Stimulated activated CD8-positive, alpha-beta memory T cell treated with anti-CD3 and anti-CD28 coated beads, Interleukin-4, amount 100 ng/mL, for 4 hours (primary cell): ENCODE measurements around the gene POLR3C.
"Not testable (repeated sequence)": the region's sequence is repeated elsewhere in the genome, so short reads cannot be mapped to it uniquely, and the experiment has no call there.

Experiments used
- DNase-seq, 2 donors: peaks; one replicate each; pipeline ENCODE4 v3.0.0-alpha.2; 2020; ENCODE audit warnings: low read depth in 2 of 2, low spot score in 1 of 2

POLR3C gene

DNA sequence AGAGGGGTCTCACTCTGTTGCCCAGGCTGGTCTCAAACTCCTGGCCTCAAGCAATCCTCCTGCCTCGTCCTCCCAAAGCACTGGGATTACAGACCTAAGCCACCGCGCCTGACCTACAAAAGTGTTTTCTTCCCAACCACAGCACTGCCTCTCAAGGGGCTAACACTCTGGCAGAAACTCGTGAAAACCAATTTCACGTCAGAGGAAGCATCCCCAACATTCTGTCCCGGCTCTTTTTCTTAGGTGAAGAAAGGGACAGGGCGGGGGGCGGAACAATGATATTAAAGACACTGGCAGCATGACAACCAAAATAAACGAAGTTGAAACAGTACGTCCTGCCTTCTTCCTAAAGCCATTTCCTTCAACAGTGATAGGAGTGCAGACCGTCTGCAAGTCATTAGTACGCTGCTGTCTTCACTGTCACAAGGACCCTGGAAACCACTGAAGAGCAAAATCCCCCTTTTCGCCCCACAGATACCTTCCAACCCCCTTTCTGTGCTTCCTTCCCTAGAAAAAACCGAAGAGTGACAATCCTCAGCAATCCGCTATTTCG, 1.1 kb upstream of the POLR3C start:
- DNase-seq, result not testable (repeated sequence)

DNA sequence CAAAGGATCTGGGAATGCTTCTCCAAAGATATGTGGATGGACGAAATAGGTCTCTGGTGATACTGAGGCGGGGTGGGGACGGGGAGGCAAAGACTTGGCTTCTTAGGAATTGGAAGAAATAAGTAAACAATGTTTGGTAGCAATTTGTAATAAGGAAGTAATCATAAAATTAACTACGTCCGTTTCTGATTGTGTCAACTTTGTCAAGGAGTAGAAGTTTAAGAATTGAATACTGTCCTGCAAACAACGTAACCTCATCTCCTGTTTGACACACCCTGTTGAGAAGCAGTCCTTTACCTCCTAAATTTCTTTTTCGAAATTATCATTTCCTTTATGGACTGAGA, 471 bp downstream of the POLR3C start:
- no peak for DNase-seq

DNA sequence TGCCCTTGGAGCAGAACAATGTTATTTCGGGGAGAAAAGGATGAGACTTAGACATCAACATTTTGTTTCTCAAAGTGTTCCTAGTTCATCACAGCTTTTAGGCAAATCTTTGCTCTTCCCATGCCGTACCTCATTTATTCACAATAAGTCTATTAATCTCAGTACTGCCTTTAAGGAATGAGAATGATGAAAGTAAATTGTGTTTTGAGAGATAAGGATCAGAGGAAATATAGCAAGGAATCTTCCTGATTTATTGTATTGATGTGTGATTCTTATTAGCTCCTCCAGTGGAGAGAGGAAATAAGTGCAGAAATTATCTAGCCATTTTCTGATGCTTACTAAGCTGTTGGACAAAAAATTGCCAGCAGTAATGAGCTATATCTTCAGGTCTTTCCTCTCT, 2.0 kb downstream of the POLR3C start:
- no peak for DNase-seq

DNA sequence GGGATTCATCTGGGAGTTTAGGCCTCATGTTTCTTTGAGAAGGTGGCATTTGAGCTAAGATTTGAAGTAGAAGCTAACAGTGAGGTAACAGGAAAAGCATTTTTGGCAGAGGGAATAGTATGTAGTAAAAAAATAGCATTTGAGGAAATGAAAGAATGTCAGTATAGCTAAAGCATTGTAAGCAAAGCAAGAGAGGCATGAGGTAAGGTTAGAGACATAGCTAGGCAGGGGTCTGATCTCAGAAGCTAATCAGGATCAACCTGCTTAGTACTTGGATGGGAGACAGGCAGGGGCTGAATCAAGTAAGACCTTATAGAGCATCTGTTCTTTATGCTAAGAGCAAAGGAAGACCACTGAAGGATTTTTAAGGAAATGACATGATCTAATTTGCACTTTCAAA, 4.0 kb downstream of the POLR3C start:
- no peak for DNase-seq

DNA sequence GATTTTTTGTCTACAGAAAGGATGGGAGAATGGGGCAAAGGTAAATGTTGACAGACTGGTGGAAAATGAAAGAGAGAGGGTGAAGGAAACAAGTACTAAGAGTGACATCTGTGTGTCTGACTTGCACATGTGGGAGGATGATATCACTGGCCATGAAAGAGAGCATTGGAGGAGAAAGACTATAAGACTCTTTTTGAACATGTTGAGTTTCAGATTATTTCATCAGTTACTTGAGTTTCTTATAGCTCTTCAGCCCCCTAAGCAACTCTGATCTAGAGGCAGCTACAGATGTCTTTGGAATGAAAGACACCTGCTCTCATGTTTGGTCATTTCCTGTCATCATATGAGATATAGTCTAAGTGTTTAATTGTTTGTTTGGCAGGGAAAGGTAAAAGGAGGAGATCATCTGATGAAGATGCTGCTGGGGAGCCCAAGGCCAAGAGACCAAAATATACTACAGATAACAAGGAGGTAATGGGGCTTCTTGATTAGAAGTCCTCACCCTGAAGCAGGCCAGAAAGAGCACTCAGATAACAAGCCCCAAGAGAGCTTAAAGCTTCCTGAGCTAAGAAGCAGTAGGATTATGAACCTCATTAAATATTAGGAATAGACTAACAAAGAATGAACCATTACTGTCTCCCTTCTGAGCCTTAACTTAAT, 4.5 kb downstream of the POLR3C start:
- DNase-seq, result no peak

DNA sequence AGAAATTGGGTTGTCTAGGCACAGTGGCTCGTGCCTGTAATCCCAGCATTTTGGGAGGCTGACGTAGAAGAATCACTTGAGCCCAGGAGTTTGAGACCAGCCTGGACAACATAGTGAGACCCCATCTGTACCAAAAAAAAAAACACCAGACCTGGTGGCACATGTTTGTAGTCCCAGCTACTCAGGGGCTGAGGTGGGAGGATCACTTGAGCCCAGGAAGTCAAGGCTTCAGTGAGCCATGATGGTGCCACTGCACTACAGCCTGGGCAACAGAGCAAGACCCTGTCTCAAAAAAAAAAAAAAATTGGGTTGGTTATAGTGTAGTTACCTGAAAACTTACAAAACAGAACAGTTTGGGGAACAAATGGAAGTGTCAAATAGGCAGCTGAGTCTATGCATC, 6.8 kb downstream of the POLR3C start:
- DNase-seq, result not testable (repeated sequence)

DNA sequence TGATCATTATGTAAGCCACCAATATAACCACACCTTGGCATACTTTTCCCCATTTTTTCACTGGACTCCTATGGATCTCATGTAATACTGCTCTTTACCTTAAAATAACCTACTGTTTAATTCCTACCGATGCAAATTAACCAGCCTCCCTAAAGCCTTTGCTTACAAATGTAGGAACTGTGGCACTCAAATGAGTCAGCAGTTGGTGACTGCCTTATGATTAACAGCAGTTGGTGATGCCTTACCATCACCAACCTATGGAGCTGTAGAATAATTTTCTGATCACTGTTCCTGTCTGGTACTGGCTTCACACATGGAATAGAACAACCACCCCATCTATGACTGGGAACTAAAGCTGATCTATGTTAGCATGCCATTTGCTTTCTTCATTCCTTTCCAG, 13.7 kb downstream of the POLR3C start:
- DNase-seq, result no peak

DNA sequence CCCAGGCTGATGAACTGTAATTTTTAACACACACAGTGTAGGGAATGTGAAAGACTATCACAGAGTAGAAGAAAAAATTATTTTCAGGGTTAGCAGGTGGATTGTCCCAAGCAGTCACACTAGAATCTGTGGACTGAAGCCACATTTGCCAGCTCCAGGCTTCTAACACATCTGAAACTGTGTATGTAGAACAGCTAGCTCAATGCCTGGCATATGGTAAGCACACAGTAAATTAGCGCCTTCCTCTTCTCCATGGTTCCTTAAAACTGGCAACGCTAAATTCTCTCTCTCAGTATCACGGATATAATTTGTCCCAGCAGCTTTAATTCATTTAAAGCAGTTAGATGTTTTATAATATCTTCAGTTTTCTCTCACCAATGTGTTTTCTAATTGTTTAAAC, 19.0 kb downstream of the POLR3C start:
- DNase-seq, result no peak

DNA sequence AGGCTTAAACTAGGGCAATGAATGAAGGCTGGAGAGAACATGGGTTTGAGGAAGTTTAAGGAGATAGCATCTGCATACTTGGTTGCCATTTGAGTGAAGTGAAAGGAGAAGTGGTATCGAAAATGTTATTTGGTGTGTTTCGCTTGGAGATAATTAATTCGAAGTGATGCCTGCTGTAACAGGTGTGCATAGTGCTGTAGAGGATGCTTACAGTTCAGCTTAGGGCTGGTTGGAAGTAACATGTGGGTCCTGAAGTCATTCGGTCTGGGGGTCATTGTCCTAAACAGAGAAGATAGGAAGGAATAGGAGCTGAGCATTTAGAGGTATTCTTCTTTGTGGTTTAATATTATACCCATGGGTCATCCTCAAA, 21.1 kb downstream of the POLR3C start:
- DNase-seq, result no peak

DNA sequence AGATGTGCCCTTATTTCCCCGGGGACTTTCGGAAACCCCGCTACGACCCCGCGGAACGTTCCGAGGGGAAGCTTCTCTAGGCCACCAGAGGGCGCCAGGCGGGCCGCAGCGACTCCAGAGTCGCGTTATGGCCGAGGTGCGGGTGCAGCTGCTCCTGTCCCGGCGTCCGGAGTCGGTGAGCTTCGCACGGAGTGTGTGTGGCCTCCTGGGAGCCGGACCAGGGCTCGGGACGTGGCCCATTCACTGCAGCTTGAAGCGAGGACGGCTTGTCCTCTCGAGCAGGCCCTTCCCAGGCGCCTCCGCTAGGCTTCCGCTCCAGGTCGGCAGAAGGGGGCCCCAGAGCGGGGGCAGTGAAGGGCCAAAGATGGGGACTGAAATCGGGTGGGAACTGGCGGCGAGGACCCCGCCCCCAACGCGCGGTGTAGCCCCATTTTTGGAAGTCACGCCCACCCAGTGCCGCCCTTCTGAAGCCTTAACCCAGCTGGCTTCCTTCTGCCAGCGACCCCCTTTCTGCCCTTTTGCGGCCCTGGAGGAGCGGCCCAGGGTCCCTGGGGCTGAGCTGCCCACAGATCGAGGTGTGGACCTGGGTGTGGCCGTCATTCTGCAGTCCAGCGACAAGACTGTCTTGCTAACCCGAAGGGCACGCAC, 21.6 kb downstream of the POLR3C start, which contains the start of gene NUDT17:
NUDT17 (plus strand) TSS at position 117 of the 648 bp plus-strand sequence; CDS start at position 128, 11 bp downstream.
- peak; percentile 53 to 58 for DNase-seq

DNA sequence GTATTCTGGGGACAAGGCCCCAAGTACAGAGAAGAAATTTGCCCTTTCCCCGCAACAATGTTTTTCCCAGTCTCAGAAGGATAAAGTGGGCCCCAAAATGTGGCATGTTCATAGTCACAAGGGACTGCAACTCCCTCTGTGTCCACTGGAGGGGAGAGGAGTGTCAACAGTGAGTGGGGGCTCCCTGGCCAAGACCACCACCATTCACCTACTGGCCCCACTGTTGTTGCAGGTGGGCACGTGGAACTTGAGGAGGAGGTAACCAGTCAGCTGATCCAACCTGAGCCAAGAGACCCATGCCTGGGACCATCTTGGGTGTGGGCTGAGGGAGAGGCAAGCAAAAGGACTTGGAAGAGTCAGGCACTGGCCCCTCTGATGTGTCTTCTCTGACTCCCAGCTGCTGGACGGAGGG, 22.2 kb downstream of the POLR3C start:
- DNase-seq, result no peak

DNA sequence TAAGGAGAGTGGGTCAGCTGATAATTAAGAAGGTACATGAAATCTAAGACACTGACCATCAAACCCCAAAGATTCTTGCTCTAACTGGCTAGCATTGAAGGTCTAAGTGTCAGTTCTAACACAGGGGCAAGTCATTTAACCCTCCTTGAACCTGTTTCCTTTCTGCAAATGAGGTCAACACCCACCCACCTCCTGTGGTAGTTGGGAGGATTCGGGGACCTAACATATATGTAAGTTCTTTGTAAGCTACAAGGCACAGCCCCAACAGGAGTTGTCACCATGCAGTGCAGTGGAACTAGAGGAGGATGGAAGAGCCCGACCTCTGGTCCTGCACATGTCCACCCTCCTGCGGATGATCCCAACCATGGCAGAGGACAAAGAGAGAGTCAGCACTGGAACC, 23.8 kb downstream of the POLR3C start:
- DNase-seq, result no peak

DNA sequence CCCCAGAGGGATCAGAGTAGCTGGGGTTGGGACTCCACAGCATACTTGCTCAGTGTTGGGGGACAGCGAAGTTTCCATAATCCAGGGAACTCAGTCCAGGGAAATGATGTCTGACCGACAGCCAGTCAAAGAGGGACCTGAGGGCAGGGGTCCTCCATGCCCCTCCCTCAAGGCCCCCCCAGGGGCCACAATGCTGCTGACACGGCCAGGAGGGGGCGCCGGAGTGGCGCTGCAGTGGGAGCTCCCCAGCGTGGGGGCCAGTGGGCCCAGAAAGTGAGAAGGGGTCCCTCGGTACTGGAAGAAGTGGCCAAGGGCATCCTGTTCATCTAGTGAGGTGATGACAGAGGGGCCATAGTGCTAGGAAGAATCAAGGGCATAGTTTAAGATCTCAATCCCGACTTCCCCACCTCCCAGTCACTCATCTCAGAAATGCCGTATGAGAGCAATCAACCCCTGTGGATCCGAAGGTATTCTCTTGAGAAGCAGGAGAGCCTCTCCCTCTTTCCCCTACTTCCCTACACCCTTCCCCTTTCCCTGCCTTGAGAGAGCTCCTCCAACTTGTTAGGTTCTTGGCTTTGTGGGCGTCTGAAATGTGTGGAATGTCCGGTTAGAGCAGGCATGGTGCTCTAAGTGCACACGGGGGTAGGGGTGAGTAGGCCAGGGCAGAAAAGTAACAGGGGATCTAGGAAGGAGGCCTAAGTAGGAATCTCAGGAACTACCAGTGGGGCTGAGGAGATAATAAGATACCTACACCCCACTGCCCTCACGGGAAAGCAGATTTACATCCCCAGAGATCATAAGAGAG, 25.6 kb downstream of the POLR3C start:
- DNase-seq, result no peak

DNA sequence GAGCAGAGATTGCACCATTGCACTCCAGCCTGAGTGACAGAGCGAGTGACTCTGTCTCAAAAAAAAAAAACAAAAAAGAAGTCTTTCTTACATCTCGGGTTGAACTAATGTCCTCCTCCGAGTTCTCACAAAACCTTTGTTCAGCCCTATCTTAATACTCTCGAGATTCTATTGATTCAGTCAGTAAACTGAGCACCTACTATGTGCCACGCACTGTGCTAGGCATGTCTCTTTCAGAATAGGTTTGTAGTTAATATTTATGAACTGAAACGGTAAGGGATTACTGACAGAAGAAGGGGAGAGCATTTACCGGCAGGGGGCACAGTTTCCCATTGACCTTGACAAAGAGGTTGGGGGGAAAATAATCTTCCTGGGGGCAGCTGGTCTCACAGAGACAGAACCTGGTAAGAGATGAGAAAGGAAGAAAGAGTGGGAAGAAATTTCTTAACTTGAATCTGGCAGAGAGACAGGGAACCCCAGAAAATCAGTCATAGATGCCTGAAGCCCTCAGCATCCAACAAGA, 31.5 kb downstream of the POLR3C start:
- no peak for DNase-seq

DNA sequence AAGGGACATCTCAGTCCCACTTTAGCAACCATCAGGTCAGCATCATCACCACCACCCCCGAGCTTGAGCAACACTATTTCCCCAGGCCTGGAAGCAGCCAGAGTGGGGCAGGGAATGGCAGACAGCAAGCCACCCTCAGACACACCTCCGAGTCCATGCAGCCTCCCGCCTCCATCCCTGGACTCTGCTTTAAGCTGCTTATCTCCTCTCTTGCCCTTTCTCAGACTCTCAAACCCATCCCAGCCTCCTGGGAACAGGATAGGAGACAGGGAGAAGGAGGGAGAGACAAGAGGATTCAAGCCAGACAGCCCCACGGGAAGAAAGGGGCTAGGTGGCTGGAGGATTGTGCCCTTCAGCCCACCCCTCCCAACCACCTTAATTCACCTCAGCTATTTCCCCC, 33.2 kb downstream of the POLR3C start:
- DNase-seq, result no peak

DNA sequence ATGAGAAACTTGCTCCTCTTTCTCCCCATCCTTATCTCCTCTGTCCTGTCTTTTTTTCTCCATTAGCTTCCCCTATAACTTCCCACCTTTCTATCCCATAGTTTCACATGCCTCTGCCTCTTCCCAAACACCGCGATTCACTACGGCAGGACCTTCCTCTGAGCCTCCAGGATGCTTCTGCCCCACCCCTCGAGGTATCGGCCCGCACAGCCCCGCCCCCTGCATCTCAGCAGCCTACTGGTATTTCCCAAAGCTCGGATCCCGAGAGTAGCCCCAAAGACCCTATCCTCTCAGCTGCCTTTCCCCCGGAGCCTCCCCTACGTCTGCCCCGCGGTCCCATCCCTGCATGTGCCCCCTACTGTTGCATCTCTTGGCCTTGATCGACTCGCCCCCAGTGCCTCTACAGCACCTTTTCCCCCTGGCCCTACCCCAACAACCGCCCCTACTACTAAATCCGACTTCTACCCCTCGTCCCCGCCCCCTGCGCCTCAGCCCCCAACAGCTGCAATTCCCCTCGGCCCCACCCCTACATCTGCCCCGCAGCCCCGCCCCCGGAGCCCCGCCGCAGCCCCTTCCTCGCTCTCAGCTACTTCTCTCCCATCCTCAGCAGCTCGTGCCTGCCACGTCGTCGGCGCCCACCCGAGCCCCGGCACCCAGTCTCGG, 34.4 kb downstream of the POLR3C start:
- peak in 1 of 2 donors; percentile 43 for DNase-seq

DNA sequence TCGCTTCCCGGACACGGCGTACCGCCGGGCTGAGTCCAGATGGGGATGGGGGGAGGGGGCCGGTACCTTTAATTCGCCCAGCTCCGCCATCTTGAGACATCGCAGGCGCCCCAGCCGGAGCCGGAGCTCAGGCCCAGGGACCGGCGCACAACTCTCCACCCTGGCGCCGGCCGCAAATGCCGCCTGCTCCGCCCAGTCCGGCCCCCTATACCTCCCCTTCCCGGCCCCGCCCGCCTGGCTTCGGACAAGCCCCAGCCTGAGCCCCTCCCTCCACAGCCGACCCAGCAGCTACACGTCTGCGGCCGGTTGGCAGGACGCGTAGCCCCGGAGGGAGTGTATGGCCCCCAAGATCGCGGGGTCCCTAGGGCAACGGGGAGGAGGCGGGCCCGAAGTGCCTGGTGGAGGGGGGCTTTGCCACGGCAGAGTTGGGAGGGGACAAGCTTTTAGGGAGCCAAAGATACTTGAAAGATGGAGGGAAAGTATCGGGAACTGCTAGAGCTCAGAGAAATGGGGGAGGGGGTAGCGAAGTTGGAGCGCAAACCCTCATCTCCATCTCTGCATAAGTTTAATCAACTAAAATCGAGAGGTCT, 35.0 kb downstream of the POLR3C start, which contains the start of gene PIAS3:
PIAS3 (minus strand) TSS at position 181 of the 590 bp plus-strand sequence; CDS start at position 90, 91 bp downstream.
- DNase-seq, result peak; percentile 65 to 70

DNA sequence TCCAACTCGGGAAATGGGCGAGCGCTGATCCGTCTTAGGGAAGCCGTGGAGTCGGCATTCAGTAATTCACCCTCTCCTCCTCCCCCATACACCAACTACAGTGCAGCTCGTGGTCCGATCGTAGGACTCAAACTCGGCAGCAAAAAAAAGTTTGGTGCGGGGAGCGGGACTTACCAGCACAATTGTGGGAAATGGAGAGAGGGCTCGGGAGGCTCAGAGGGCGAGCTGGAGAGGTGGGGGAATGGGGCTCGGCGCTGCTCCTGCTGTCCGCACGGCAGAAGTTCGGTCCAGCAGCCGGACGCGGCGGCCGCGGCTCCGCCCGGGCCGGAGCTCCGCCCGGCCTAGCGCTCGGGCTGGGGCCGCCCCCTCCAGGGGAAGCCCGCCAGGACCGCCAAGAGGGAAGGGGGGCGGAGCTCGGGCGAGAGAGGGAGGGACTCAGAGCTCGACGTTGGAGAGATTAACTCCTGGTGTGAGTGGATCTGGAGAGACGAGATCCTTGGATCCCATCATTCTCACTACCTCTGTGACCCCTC, 35.6 kb downstream of the POLR3C start:
- peak; percentile 48 to 64 for DNase-seq

DNA sequence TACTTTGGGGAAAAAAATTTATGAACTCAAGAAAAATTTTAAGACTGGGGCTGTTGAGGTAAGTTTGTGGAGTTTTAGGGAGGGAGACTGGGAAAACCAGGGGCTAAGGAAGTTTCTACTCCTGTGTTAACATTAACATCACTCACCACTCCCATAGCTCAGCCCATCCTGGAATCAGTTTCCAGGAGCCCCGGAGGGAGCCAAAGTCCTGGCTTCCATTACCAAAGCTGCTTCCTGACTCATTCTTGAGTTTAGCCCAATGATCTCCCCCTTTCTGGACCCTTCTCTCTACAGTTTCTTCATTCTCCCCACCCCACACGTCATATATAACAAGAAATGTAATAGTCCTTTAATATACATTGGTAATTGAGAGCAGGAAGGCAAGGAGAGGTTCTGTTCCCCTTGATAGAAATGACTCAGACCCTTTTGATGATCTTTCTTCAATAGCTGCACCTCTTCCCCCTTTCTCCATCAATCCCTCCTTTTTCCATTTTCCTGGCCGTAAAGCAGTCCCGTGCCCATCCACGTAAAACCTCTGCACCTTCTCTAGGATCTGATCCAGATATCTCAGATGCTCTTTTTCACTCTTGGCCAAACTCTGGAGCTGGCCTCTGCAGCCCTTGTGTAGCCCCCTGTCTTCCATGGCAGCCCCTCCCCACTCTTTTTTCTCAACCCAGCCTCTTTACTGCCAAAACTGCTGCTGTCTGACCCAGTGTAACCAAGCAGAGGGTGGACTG, 39.5 kb downstream of the POLR3C start:
- DNase-seq, result no peak

DNA sequence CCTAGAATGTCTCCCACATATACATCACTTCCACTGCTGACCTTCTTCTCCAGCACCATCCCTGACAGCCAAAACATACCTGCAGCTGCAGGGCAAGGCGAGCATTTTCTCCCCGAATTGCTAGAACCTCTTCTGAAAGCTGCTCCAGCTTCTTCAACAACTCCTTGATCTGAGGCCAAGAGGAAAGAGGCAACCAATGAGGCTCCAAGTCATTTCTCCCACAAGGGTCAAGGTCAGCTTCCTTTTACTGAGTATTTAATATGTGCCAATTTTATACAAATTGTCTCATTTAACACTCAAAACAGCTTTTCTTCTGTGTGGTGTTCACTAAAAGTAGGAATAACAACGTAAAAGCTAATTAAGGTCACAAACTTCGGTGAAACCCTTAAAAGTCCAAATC, 44.2 kb downstream of the POLR3C start:
- DNase-seq, result no peak
